CD14-positive monocyte (primary cell): Measurements from ENCODE around the gene MAPK1. TPM values are rescaled to one million over a fixed set of nuclear protein-coding genes. Genes with fewer than 3 reads are reported as not detected.
A peak's percentile ranks its signal among the peaks of the same experiment; 100 is the strongest.
"Not testable (repeated sequence)": the region's sequence is repeated elsewhere in the genome, so short reads cannot be mapped to it uniquely, and the experiment has no call there.

ENCODE experiments used
- DNase-seq, 3 donors: peaks; one replicate each; pipeline ENCODE4 v3.0.0-alpha.2; 2011 to 2022
- H2AFZ ChIP-seq: 2 replicates; pipeline ENCODE4 v1.6.0; 2012; ENCODE audit warnings: mild to moderate bottlenecking, low read depth, low read length, inconsistent platforms; ENCODE audit not compliant: insufficient read depth, poor library complexity, severe bottlenecking
- H3K27ac ChIP-seq, 2 donors: 1 replicate in 1 of 2; 2 replicates in 1 of 2; pipeline ENCODE4 v1.5.1; 2012 to 2013; ENCODE audit warnings: low read length in 2 of 2, control low read depth in 1 of 2, inconsistent platforms in 1 of 2, low read depth in 1 of 2, mild to moderate bottlenecking in 1 of 2
- H3K27me3 ChIP-seq, 2 donors: one replicate each; pipeline versions ENCODE4 v1.6.0 to v1.6.1; 2011 to 2013; ENCODE audit warnings: low read length in 2 of 2; ENCODE audit not compliant: control insufficient read depth in 2 of 2, insufficient read depth in 2 of 2
- H3K36me3 ChIP-seq, 2 donors: replicated peaks in 1 of 2; 1 replicate in 1 of 2; 2 replicates in 1 of 2; pipeline versions ENCODE4 v1.5.1 to v1.6.1; 2012 to 2013; ENCODE audit warnings: low read length in 2 of 2, control low read depth in 1 of 2, inconsistent platforms in 1 of 2, mild to moderate bottlenecking in 1 of 2; ENCODE audit not compliant: insufficient read depth in 2 of 2, control insufficient read depth in 1 of 2
- H3K4me1 ChIP-seq, 2 donors: 1 replicate in 1 of 2; 2 replicates in 1 of 2; pipeline versions ENCODE4 v1.5.1 to v1.6.1; 2012 to 2013; ENCODE audit warnings: low read length in 2 of 2, control low read depth in 1 of 2, inconsistent platforms in 1 of 2, mild to moderate bottlenecking in 1 of 2, moderate library complexity in 1 of 2; ENCODE audit not compliant: insufficient read depth in 2 of 2, control insufficient read depth in 1 of 2
- H3K4me2 ChIP-seq: replicated peaks from 2 replicates; pipeline ENCODE3; 2012; ENCODE audit warnings: low read length, moderate library complexity, mild to moderate bottlenecking; ENCODE audit not compliant: poor library complexity, severe bottlenecking; ENCODE audit errors: extremely low read depth
- H3K4me3 ChIP-seq, 3 experiments: fragments of 200-600 bp in 1 of 3; sonication (generic) in 1 of 3; replicated peaks in 1 of 3; 1 replicate in 2 of 3; 2 replicates in 1 of 3; pipeline ENCODE4 v1.5.1; 2011 to 2013; ENCODE audit warnings: low read length in 3 of 3, mild to moderate bottlenecking in 3 of 3, control low read depth in 2 of 3, low read depth in 2 of 3, inconsistent platforms in 1 of 3, moderate library complexity in 1 of 3
- H3K79me2 ChIP-seq: 2 replicates; pipeline ENCODE4 v1.6.0; 2012; ENCODE audit warnings: mild to moderate bottlenecking, control low read depth, inconsistent platforms, low read length, moderate library complexity; ENCODE audit not compliant: insufficient read depth
- H3K9ac ChIP-seq: 2 replicates; pipeline ENCODE4 v1.6.0; 2017; ENCODE audit warnings: low read length, mild to moderate bottlenecking; ENCODE audit not compliant: insufficient read depth, poor library complexity, severe bottlenecking
- H3K9me3 ChIP-seq, 2 donors: replicated peaks in 1 of 2; 1 replicate in 1 of 2; 2 replicates in 1 of 2; pipeline versions ENCODE4 v1.5.1 to v1.6.1; 2012 to 2013; ENCODE audit warnings: low read length in 2 of 2, control low read depth in 1 of 2; ENCODE audit not compliant: control insufficient read depth in 1 of 2, insufficient read depth in 1 of 2
- H4K20me1 ChIP-seq: 2 replicates; pipeline ENCODE4 v1.6.0; 2012; ENCODE audit warnings: mild to moderate bottlenecking, low read length, control low read depth, moderate library complexity; ENCODE audit not compliant: insufficient read depth
- H3K27ac Mint-ChIP-seq, 7 donors: one replicate each; pipeline ENCODE4 v1.8.0; 2020; ENCODE audit warnings: mild to moderate bottlenecking in 7 of 7, mixed read lengths in 7 of 7, moderate library complexity in 6 of 7, inconsistent platforms in 2 of 7
- H3K27me3 Mint-ChIP-seq, 3 donors: one replicate each; pipeline ENCODE4 v1.8.0; 2021 to 2022; ENCODE audit warnings: low read depth in 3 of 3, mild to moderate bottlenecking in 3 of 3, mixed read lengths in 3 of 3, moderate library complexity in 3 of 3, inconsistent platforms in 1 of 3
- H3K36me3 Mint-ChIP-seq, 2 donors: one replicate each; pipeline ENCODE4 v1.8.0; 2020; ENCODE audit warnings: mixed read lengths in 2 of 2, inconsistent platforms in 1 of 2, mild to moderate bottlenecking in 1 of 2
- H3K4me1 Mint-ChIP-seq: one replicate; pipeline ENCODE4 v1.8.0; 2020; ENCODE audit warnings: mild to moderate bottlenecking, mixed read lengths
- H3K4me3 Mint-ChIP-seq, 2 donors: one replicate each; pipeline ENCODE4 v1.8.0; 2020; ENCODE audit warnings: mild to moderate bottlenecking in 2 of 2, mixed read lengths in 2 of 2, moderate library complexity in 1 of 2
- H3K9me3 Mint-ChIP-seq, 7 donors: one replicate each; pipeline ENCODE4 v1.8.0; 2020 to 2022; ENCODE audit warnings: mixed read lengths in 7 of 7, mild to moderate bottlenecking in 6 of 7, moderate library complexity in 6 of 7, inconsistent platforms in 2 of 7
- WGBS: methylation state at CpG from one replicate; pipeline ENCODE4 v1.1.5; 2013; ENCODE audit warnings: missing lambda C conversion rate; ENCODE audit not compliant: insufficient coverage; 5-methylcytosine and 5-hydroxymethylcytosine counted together
- intact Hi-C, 2 donors: fragments of 100-400 bp; cut with micrococcal nuclease; formaldehyde crosslinking; loops; one replicate each; pipeline versions ENCODE4 v1.15.0 to v1.15.1; 2023
- polyA plus RNA-seq, 3 donors: library from polyadenylated mRNA; depleted of rRNA in 1 of 3; unstranded in 2 of 3; stranded (reverse) in 1 of 3; fragments of 300-500 nt in 2 of 3; fragments of >200 nt in 1 of 3; fragmentation: Illumina TruSeq in 2 of 3; gene quantifications; 1 replicate in 2 of 3; 2 replicates in 1 of 3; pipeline ENCODE4 v1.2.3, GENCODE V29; 2012 to 2021
- TF ChIP-seq, protein P1 (sequence below): fragments of 200-600 bp; IDR thresholded peaks from one replicate; pipeline ENCODE4 v1.8.0; 2022; ENCODE audit warnings: antibody characterized with exemption, mild to moderate bottlenecking

Gene MAPK1
- polyA plus RNA-seq, 3 donors = 47.0 to 148 (median 118) TPM

DNA sequence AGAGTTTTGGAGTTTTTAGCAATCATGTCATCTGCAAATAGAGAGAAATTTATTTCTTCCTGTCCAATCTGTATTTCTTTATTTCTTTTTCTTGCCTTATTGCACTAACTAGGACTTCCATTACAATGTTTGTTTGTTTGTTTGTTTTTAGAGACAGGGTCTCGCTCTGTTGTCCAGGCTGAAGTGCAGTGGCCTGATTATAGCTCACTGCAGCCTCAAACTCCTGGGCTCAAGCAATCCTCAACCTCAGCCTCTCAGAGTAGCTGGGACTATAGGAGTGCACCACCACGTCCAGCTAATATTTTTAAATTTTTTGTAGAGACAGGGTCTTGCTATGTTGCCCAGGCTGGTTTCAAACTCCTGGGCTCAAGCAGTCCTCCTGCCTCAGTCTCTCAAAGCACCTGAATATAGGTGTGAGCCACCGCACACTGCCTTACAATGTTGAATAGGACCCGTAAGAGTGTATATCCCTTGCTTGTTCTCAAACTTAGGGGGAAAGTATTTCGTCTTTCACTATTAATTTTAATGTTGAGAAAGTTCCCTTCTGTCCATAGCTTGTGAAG lies 29.6 kb upstream of the MAPK1 start:
- Histone ChIP-seq H2AFZ (no peak overlapping the region), H3K9ac (no peak overlapping the region), H3K9me3 (no peaks in the 10 kb centered on the region), H3K36me3 (no peaks in the 10 kb centered on the region), H4K20me1 (no peaks in the 10 kb centered on the region), H3K27me3 (no peaks in the 10 kb centered on the region), H3K4me1 (no peaks in the 10 kb centered on the region), H3K27ac (no peak overlapping the region), H3K79me2 (no peaks in the 10 kb centered on the region), H3K4me2 (no peak overlapping the region), H3K4me3 (no peak overlapping the region)
- no peak for DNase-seq
- Mint-ChIP-seq H3K36me3 (no peaks in the 10 kb centered on the region), H3K27me3 (peaks cover 1 to 10% (median 5%) of the 10 kb centered on the region in 3 donors), H3K27ac (peak overlapping the region in 1 of 7 donors; percentile 42), H3K9me3 (peaks cover 0 to 7% (median 0%) of the 10 kb centered on the region in 7 donors), H3K4me1 (no peaks in the 10 kb centered on the region), H3K4me3 (no peak overlapping the region)
- TF ChIP-seq, protein P1, sequence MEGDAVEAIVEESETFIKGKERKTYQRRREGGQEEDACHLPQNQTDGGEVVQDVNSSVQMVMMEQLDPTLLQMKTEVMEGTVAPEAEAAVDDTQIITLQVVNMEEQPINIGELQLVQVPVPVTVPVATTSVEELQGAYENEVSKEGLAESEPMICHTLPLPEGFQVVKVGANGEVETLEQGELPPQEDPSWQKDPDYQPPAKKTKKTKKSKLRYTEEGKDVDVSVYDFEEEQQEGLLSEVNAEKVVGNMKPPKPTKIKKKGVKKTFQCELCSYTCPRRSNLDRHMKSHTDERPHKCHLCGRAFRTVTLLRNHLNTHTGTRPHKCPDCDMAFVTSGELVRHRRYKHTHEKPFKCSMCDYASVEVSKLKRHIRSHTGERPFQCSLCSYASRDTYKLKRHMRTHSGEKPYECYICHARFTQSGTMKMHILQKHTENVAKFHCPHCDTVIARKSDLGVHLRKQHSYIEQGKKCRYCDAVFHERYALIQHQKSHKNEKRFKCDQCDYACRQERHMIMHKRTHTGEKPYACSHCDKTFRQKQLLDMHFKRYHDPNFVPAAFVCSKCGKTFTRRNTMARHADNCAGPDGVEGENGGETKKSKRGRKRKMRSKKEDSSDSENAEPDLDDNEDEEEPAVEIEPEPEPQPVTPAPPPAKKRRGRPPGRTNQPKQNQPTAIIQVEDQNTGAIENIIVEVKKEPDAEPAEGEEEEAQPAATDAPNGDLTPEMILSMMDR = no peak
- no CpG with 5 or more reads among the region's 5 CpGs for WGBS
- intact Hi-C loops = no loop called here

DNA sequence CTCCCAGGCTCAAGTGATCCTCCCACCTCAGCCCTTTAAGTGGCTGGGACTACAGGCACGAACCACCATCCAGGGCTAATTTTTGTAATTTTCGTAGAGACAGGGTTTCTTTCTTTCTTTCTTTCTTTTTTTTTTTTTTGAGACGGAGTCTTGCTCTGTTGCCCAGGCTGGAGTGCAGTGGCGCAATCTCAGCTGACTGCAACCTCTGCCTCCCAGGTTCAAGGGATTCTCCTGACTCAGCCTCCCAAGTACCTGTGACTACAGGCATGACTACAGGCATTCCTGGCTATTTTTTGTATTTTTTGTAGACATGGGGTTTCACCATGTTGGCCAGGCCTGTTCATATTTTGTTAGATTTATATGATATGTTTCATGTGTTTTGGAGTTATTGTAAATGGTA lies 28.8 kb upstream of the MAPK1 start:
- 100% methylated on average over 1 of the region's 4 CpGs for WGBS

More for the DNA sequence above, 28.8 kb upstream of the MAPK1 start:
- H2AFZ ChIP-seq, H3K4me1 Mint-ChIP-seq, H3K27ac Mint-ChIP-seq, H3K79me2 ChIP-seq, H3K36me3 Mint-ChIP-seq, H3K27ac ChIP-seq, DNase-seq, H3K36me3 ChIP-seq, H3K27me3 Mint-ChIP-seq, H3K4me3 ChIP-seq, H3K4me1 ChIP-seq, H3K9me3 Mint-ChIP-seq, H4K20me1 ChIP-seq, H3K9ac ChIP-seq, H3K4me2 ChIP-seq, H3K9me3 ChIP-seq, intact Hi-C loops, H3K4me3 Mint-ChIP-seq, H3K27me3 ChIP-seq: not testable (repeated sequence)
